ENCODE results near the gene ZC2HC1C. TPM values are rescaled to one million over a fixed set of nuclear protein-coding genes. Genes with fewer than 3 reads are reported as not detected.
A peak's percentile ranks its signal among the peaks of the same experiment; 100 is the strongest.
"Not testable (repeated sequence)": the region's sequence is repeated elsewhere in the genome, so short reads cannot be mapped to it uniquely, and the experiment has no call there.

The ZC2HC1C gene
- total and polyA plus RNA-seq, 5 donors from 2014 or later = 0.49 to 0.99 (median 0.88) TPM; not detected in 1

GRCh38 chr14:75067212-75067611 lies 2.2 kb upstream of the ZC2HC1C start:
- Mint-ChIP-seq H3K4me1 (peaks cover 7 to 34% (median 19%) of the 10 kb centered on the region in 4 donors), H3K27me3 (peaks cover 4% of the 10 kb centered on the region), H3K4me3 (no peak overlapping the region), H3K36me3 (no peaks in the 10 kb centered on the region), H3K9me3 (no peaks in the 10 kb centered on the region), H3K27ac (no peak overlapping the region)
- Histone ChIP-seq H3K27me3 (ENCODE audit: control insufficient read depth, insufficient read depth, low read length) (no peaks in the 10 kb centered on the region), H3K36me3 (ENCODE audit: control insufficient read depth, insufficient read depth, low read length) (no peaks in the 10 kb centered on the region), H3K4me1 (ENCODE audit: control insufficient read depth, insufficient read depth, low read length, poor library complexity, severe bottlenecking) (peaks cover 28% of the 10 kb centered on the region), H3K27ac (ENCODE audit: insufficient read depth, low read length, poor library complexity, severe bottlenecking) (no peak overlapping the region), H3K4me3 (ENCODE audit: low read depth, low read length) (no peak overlapping the region), H3K9me3 (ENCODE audit: control insufficient read depth in 2 of 2, low read length in 2 of 2) (no peaks in the 10 kb centered on the region)
- no peak for ATAC-seq (ENCODE audit: low read depth in 2 of 2)
- no peak for DNase-seq

DNA sequence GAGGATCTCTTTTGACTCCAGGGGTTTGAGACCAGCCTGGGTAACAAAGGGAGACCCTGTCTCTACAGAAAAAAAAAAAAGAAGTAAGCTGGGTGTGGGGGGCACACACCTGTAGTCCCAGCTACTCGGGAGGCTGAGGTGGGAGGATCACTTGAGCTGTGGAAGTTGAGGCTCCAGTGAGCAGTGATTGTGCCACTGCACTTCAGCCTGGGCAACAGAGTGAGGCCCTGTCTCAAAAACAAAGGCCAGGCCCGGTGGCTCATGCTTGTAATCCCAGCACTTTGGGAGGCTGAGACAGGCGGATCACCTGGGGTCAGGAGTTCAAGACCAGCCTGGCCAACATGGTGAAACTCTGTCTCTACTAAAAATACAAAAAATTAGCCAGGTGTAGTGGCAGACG lies 1.7 kb upstream of the ZC2HC1C start:
- H3K4me3 Mint-ChIP-seq; H3K36me3 ChIP-seq (ENCODE audit: control insufficient read depth, insufficient read depth, low read length); H3K27me3 Mint-ChIP-seq; H3K27me3 ChIP-seq (ENCODE audit: control insufficient read depth, insufficient read depth, low read length); H3K27ac Mint-ChIP-seq; H3K9me3 ChIP-seq (ENCODE audit: control insufficient read depth in 2 of 2, low read length in 2 of 2); H3K9me3 Mint-ChIP-seq; H3K27ac ChIP-seq (ENCODE audit: insufficient read depth, low read length, poor library complexity, severe bottlenecking); H3K36me3 Mint-ChIP-seq; H3K4me3 ChIP-seq (ENCODE audit: low read depth, low read length); ATAC-seq (ENCODE audit: low read depth in 2 of 2); DNase-seq: not testable (repeated sequence)
- H3K4me1 Mint-ChIP-seq = peaks cover 12 to 29% (median 16%) of the 10 kb centered on the region in 4 donors
- H3K4me1 ChIP-seq (ENCODE audit: control insufficient read depth, insufficient read depth, low read length, poor library complexity, severe bottlenecking) = peaks cover 24% of the 10 kb centered on the region

DNA sequence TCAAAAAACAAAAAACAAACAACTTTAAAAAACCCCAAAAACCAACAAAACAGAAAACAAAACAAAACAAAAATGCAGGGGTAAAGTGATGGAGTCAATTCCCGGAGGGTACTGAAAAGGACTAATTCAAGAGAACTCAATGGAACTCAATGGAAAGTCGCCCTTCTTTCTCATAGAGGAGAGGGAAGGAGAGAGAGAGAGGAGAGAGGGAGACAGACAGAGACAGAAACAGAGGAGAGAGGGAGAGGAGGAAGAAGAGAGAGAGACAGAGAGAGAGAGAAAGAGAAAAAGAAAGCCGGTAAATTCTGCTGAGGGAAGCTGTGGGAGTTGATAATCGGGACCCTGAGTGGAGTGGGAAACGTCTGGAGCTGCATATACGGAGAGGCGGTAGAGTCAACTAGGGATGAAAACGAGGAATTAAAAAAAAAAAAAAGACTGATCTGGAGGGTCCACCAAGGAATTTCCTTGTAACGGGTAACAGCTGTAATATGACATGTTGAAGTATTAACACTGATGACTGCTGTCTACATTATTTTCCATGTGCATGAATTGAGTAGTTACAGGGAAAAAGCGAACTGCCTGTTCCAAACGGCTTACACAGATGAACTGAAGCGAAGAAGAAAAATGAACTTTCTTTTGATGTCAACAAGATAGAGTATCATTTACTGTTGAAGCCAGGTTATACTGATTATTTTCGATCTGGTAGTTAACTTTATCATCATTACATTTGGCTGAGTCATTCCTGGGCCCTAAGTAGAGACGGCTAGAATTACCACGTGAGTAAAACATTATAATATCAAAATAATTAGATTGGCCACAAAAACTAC lies 934 bp upstream of the ZC2HC1C start:
- DNase-seq = no peak
- Mint-ChIP-seq H3K9me3 (no peaks in the 10 kb centered on the region), H3K36me3 (no peaks in the 10 kb centered on the region), H3K27me3 (peaks cover 4% of the 10 kb centered on the region), H3K4me1 (peaks cover 5 to 22% (median 14%) of the 10 kb centered on the region in 4 donors), H3K4me3 (no peak overlapping the region), H3K27ac (peak overlapping the region in 1 of 3 donors; percentile 94)
- Histone ChIP-seq H3K36me3 (ENCODE audit: control insufficient read depth, insufficient read depth, low read length) (no peaks in the 10 kb centered on the region), H3K27me3 (ENCODE audit: control insufficient read depth, insufficient read depth, low read length) (no peaks in the 10 kb centered on the region), H3K4me1 (ENCODE audit: control insufficient read depth, insufficient read depth, low read length, poor library complexity, severe bottlenecking) (peaks cover 17% of the 10 kb centered on the region), H3K9me3 (ENCODE audit: control insufficient read depth in 2 of 2, low read length in 2 of 2) (no peaks in the 10 kb centered on the region), H3K27ac (ENCODE audit: insufficient read depth, low read length, poor library complexity, severe bottlenecking) (peak overlapping the region; percentile 34), H3K4me3 (ENCODE audit: low read depth, low read length) (peak overlapping the region; percentile 82)
- ATAC-seq (ENCODE audit: low read depth in 2 of 2) = peak; percentile 17 to 26

- Histone ChIP-seq H3K27me3 (ENCODE audit: control insufficient read depth, insufficient read depth, low read length) (no peaks in the 10 kb centered on the region), H3K4me1 (ENCODE audit: control insufficient read depth, insufficient read depth, low read length, poor library complexity, severe bottlenecking) (peaks cover 17% of the 10 kb centered on the region), H3K36me3 (ENCODE audit: control insufficient read depth, insufficient read depth, low read length) (no peaks in the 10 kb centered on the region), H3K4me3 (ENCODE audit: low read depth, low read length) (no peak overlapping the region), H3K9me3 (ENCODE audit: control insufficient read depth in 2 of 2, low read length in 2 of 2) (no peaks in the 10 kb centered on the region), H3K27ac (ENCODE audit: insufficient read depth, low read length, poor library complexity, severe bottlenecking) (no peak overlapping the region)
- no peaks in the 10 kb centered on the region for H3K36me3 Mint-ChIP-seq
- H3K27me3 Mint-ChIP-seq = peaks cover 4% of the 10 kb centered on the region
- no peak for DNase-seq
- H3K4me3 Mint-ChIP-seq = peak overlapping the region in 1 of 4 donors; percentile 76
- peak overlapping the region; percentile 48 to 94 (median 62) for H3K27ac Mint-ChIP-seq
- peaks cover 0 to 11% (median 7%) of the 10 kb centered on the region in 4 donors for H3K4me1 Mint-ChIP-seq
- no peaks in the 10 kb centered on the region for H3K9me3 Mint-ChIP-seq
- ATAC-seq (ENCODE audit: low read depth in 2 of 2) = no peak
These were observed 337 bp downstream of the ZC2HC1C start for GRCh38 chr14:75069811-75070145.

GRCh38 chr14:75070383-75070782 lies 942 bp downstream of the ZC2HC1C start:
- Histone ChIP-seq H3K4me3 (ENCODE audit: low read depth, low read length) (no peak overlapping the region), H3K27ac (ENCODE audit: insufficient read depth, low read length, poor library complexity, severe bottlenecking) (no peak overlapping the region), H3K27me3 (ENCODE audit: control insufficient read depth, insufficient read depth, low read length) (no peaks in the 10 kb centered on the region), H3K9me3 (ENCODE audit: control insufficient read depth in 2 of 2, low read length in 2 of 2) (no peaks in the 10 kb centered on the region), H3K4me1 (ENCODE audit: control insufficient read depth, insufficient read depth, low read length, poor library complexity, severe bottlenecking) (peaks cover 17% of the 10 kb centered on the region), H3K36me3 (ENCODE audit: control insufficient read depth, insufficient read depth, low read length) (no peaks in the 10 kb centered on the region)
- ATAC-seq (ENCODE audit: low read depth in 2 of 2) = no peak
- H3K4me1 Mint-ChIP-seq = peaks cover 0 to 8% (median 7%) of the 10 kb centered on the region in 4 donors
- no peaks in the 10 kb centered on the region for H3K9me3 Mint-ChIP-seq
- peak overlapping the region in 3 of 4 donors; percentile 39 to 66 (median 47) for H3K4me3 Mint-ChIP-seq
- H3K27me3 Mint-ChIP-seq = peaks cover 7% of the 10 kb centered on the region
- peak overlapping the region in 2 of 3 donors; percentile 48 to 82 for H3K27ac Mint-ChIP-seq
- DNase-seq = no peak
- H3K36me3 Mint-ChIP-seq = no peaks in the 10 kb centered on the region

DNA sequence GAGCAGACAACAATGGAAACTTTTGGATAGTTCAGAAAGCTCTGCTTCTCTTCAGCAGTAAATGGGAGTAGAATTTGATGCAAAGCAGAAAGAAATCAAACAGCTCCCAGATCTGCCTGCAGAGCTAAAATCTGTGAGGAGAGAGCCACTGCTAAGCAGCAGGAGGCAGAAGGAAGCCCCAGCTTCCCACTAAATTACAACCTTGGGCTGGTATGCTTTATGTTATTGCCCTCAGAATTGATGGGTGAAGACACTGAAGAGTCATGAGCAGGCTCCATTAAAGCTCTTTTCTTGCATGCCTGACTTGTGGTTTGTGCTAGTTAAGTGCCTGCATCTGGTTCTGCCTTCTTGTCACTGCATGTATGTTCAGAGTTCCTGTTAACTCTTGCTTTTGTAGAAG lies 8.4 kb downstream of the ZC2HC1C start:
- H3K27me3 ChIP-seq (ENCODE audit: control insufficient read depth, insufficient read depth, low read length) = no peaks in the 10 kb centered on the region
- H3K4me3 ChIP-seq (ENCODE audit: low read depth, low read length) = no peak overlapping the region
- ATAC-seq (ENCODE audit: low read depth in 2 of 2) = no peak
- no peak overlapping the region for H3K27ac ChIP-seq (ENCODE audit: insufficient read depth, low read length, poor library complexity, severe bottlenecking)
- Mint-ChIP-seq H3K4me3 (no peak overlapping the region), H3K36me3 (peaks cover 3% of the 10 kb centered on the region), H3K27ac (no peak overlapping the region), H3K9me3 (no peaks in the 10 kb centered on the region), H3K4me1 (no peaks in the 10 kb centered on the region), H3K27me3 (peaks cover 4% of the 10 kb centered on the region)
- DNase-seq = no peak
- no peaks in the 10 kb centered on the region for H3K4me1 ChIP-seq (ENCODE audit: control insufficient read depth, insufficient read depth, low read length, poor library complexity, severe bottlenecking)
- peaks cover 9% of the 10 kb centered on the region for H3K36me3 ChIP-seq (ENCODE audit: control insufficient read depth, insufficient read depth, low read length)
- no peaks in the 10 kb centered on the region for H3K9me3 ChIP-seq (ENCODE audit: control insufficient read depth in 2 of 2, low read length in 2 of 2)

GRCh38 chr14:75079521-75079920 lies 10.1 kb downstream of the ZC2HC1C start:
- Mint-ChIP-seq H3K4me1 (no peaks in the 10 kb centered on the region), H3K27ac (peak overlapping the region in 1 of 3 donors; percentile 53), H3K27me3 (peaks cover 4% of the 10 kb centered on the region), H3K36me3 (peaks cover 3% of the 10 kb centered on the region), H3K4me3 (no peak overlapping the region), H3K9me3 (no peaks in the 10 kb centered on the region)
- Histone ChIP-seq H3K4me3 (ENCODE audit: low read depth, low read length) (no peak overlapping the region), H3K27me3 (ENCODE audit: control insufficient read depth, insufficient read depth, low read length) (no peaks in the 10 kb centered on the region), H3K4me1 (ENCODE audit: control insufficient read depth, insufficient read depth, low read length, poor library complexity, severe bottlenecking) (no peaks in the 10 kb centered on the region), H3K36me3 (ENCODE audit: control insufficient read depth, insufficient read depth, low read length) (peaks cover 26% of the 10 kb centered on the region), H3K27ac (ENCODE audit: insufficient read depth, low read length, poor library complexity, severe bottlenecking) (no peak overlapping the region), H3K9me3 (ENCODE audit: control insufficient read depth in 2 of 2, low read length in 2 of 2) (no peaks in the 10 kb centered on the region)
- DNase-seq (no peak), ATAC-seq (ENCODE audit: low read depth in 2 of 2) (no peak)

GRCh38 chr14:75081660-75082229 lies 12.3 kb downstream of the ZC2HC1C start:
- Histone ChIP-seq H3K4me3 (ENCODE audit: low read depth, low read length) (no peak overlapping the region), H3K36me3 (ENCODE audit: control insufficient read depth, insufficient read depth, low read length) (peaks cover 47% of the 10 kb centered on the region), H3K27ac (ENCODE audit: insufficient read depth, low read length, poor library complexity, severe bottlenecking) (no peak overlapping the region), H3K4me1 (ENCODE audit: control insufficient read depth, insufficient read depth, low read length, poor library complexity, severe bottlenecking) (no peaks in the 10 kb centered on the region), H3K27me3 (ENCODE audit: control insufficient read depth, insufficient read depth, low read length) (no peaks in the 10 kb centered on the region), H3K9me3 (ENCODE audit: control insufficient read depth in 2 of 2, low read length in 2 of 2) (no peaks in the 10 kb centered on the region)
- no peak for ATAC-seq (ENCODE audit: low read depth in 2 of 2)
- Mint-ChIP-seq H3K27ac (no peak overlapping the region), H3K36me3 (peaks cover 14% of the 10 kb centered on the region), H3K27me3 (no peaks in the 10 kb centered on the region), H3K9me3 (no peaks in the 10 kb centered on the region), H3K4me1 (no peaks in the 10 kb centered on the region), H3K4me3 (no peak overlapping the region)
- no peak for DNase-seq

Data from CD4-positive, CD25-positive, alpha-beta regulatory T cell (primary cell).